LoVo (cell line): ENCODE data around the gene CAB39.
"Not testable (repeated sequence)": the region's sequence is repeated elsewhere in the genome, so short reads cannot be mapped to it uniquely, and the experiment has no call there.

Experiments
- DNase-seq: peaks from one replicate; pipeline ENCODE4 v3.0.0-alpha.2; 2016; ENCODE audit warnings: low spot score

Gene CAB39

DNA sequence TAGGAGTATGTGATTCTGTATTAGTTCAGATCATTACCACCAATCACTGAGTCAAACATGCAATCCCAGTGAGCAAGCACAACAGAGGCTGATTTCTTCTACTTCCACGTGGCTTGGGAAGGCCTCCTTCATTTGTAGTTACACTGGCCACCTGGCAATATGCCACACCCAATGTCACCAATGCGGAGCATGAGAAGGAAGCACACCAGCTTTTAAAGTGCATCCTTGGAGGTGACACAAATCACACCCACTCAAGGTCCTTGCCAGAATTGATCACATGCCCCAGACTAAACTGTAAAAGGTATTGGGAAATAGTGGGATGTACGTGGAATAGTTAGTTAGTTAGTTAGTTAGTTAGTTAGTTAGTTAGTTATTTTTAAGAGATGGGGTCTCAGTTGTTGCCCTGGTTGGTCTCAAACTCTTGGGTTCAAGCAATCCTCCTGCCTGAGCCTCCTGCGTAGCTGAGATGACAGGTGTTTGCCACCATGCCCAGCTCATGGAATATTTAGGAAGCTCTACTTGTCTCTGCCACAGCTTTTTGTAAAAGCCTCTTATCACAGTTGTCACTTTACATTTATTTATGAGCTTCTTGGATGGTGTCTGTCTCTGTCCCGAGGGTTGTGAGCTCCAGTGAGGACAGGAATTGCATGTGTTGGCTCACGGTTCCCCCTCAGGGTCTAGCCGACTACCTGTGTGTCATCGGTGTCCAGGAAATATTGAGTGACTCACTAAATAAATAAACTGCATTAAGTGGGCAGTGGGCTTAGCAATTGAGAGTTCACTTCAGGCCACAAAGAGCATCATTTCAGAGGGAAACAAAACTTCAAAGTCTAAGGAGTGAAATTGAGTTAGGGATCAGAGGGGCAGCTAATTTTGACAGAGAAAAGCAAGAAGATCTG is 28.1 kb upstream of the CAB39 start:
- peak; percentile 44 for DNase-seq

DNA sequence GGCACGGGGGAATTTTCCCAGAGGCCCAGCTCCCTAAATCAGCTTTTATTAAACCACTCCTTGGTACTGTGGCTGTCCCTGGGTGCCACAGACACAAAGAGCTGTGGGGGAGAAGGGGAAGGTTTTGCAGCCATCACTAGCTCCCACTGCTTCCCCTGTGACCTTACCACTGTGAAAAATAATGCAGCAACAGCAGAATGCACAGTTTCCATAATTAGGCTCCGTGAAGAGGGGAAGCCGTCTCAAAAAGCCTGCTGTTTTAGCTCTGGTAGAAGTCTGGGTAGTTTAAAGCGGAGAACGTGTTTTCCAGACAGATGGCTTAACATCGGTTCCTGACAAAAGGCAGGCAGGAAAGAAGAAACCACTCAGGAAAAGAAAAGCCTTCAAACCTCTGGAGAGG is 27.5 kb upstream of the CAB39 start:
- no peak for DNase-seq

DNA sequence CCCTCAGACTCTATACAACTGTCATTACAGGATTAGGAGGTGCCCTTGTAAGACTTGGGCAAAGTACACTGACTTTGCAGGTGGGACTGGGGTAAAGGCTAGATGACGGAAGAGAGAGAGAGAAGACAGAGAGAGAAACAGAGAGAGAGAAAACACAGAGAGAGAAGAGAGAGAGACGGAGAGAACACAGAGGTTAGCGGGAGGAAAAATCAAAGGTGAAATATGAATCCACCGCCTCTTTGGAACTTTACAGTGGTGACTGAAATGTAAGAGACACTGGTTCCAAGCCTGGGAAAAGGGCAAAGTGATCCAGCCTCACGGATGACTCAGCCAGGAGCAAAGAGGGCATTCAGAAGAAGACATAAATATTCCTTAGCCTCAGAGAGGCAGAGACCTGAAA is 25.1 kb upstream of the CAB39 start:
- peak; percentile 60 for DNase-seq

GRCh38 chr2:230688490-230688889 is 24.2 kb upstream of the CAB39 start:
- DNase-seq, result no peak

DNA sequence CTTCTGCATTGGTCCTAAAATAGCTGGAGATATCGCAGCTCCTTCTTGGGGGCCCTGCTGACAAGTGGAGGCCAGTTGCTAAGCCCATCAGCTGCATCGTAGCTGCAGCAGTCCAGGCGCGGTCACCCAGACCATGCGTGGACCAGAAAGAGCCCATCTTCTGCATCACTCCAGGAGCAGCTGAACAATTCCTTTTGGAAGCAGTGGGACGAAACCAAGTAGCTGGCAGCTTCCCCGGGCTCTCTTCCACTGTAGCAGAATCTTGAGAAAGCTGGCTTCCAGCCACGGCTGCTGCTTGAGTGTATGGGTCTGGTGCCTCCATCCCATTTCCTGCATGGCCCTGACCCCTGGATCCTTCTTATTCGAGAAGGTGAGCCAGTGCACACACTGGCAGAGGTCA is 22.2 kb upstream of the CAB39 start:
- no peak for DNase-seq

- DNase-seq, result peak; percentile 74
Observed at GRCh38 chr2:230691005-230691647, 21.5 kb upstream of the CAB39 start.

- no peak for DNase-seq
Observed at GRCh38 chr2:230692760-230693159, 19.9 kb upstream of the CAB39 start.

GRCh38 chr2:230693411-230693810 is 19.2 kb upstream of the CAB39 start:
- DNase-seq, result no peak

- DNase-seq, result no peak
Observed at GRCh38 chr2:230694241-230694640, 18.4 kb upstream of the CAB39 start.

DNA sequence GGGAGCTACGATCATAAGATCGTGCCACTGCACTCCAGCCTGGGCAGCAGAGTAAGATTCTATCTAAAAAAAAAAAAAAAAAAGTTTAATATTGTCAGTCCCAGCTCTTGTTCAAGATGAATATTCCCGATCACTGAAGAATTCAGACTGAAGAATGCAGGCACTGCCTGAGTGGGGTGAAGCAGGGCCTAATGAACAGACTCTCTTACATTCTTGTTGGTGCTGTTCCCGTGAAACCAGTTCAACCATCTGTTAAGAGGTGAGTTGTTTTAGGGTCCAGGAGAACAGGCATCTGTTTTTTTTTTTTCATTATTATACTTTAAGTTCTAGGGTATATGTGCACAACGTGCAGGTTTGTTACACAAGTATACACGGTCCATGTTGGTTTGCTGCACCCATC is 17.1 kb upstream of the CAB39 start:
- no peak for DNase-seq

DNA sequence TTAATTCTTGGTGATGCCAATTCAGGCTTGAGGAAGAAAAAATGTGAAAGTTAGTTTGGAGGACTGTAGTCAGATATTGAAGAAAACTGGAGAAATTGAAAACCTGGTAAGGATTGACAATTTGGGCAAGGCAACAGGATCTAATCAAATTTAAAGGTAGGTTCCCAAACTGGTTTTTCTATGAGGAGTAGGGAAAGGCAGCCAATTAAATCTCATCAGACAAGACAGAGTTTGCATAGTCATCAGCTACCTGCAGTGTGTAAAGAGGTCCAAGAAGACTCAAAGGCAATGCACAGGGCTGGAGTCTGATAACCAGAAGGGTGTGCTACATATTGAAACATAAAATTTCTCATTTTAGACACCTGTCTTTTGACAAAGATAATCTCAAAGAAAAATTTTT is 16.0 kb upstream of the CAB39 start:
- DNase-seq, result no peak

DNA sequence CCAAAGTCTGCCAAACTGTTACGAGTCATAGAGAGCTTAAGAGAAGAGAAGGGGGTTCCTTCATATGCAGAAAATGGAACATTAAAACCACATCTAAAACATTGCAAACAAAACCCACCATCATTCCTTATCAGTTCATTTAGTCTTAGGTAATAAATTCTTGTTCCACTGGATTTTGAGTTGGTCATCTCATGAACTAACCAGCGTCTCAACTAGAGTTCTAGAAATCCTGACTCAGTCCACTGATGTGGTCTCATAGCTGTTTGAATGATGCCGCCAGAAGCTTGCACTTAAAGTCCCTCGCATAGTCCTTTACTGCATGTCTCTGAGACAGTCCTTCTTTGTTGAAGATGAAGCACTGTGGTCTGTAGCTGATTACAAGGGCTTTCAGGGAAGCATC is 15.0 kb upstream of the CAB39 start:
- no peak for DNase-seq

GRCh38 chr2:230698753-230699152 is 13.9 kb upstream of the CAB39 start:
- not testable (repeated sequence) for DNase-seq

- no peak for DNase-seq
Observed at GRCh38 chr2:230700447-230700846, 12.2 kb upstream of the CAB39 start.

- DNase-seq, result no peak
Observed at GRCh38 chr2:230701308-230701707, 11.3 kb upstream of the CAB39 start.

GRCh38 chr2:230702457-230702856 is 10.2 kb upstream of the CAB39 start:
- DNase-seq, result not testable (repeated sequence)

GRCh38 chr2:230703514-230703913 is 9.1 kb upstream of the CAB39 start:
- DNase-seq, result no peak

DNA sequence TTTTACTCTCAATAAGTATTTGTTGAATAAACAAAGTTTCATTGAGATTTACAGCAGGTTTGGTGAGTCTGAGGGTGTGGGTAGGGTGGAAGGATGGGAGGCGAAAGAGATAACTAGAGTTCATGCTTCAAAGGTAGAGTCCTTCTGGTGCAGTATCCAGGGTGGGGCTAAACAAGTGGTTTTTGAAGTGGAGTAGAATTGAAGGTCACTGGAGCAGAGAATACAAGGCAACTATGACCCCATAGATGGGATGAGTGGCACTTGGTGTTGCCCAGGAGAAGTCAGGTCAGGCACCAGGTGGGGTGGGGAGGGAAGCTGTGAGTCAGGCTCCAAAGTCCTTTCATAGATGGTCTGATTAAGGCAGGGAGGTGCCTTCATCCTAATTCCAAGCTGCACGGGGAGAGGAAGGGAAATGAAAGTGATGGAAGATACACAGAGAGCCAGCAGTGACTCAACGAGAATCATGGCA is 6.6 kb upstream of the CAB39 start:
- peak; percentile 90 for DNase-seq

GRCh38 chr2:230706966-230707365 is 5.7 kb upstream of the CAB39 start:
- no peak for DNase-seq

DNA sequence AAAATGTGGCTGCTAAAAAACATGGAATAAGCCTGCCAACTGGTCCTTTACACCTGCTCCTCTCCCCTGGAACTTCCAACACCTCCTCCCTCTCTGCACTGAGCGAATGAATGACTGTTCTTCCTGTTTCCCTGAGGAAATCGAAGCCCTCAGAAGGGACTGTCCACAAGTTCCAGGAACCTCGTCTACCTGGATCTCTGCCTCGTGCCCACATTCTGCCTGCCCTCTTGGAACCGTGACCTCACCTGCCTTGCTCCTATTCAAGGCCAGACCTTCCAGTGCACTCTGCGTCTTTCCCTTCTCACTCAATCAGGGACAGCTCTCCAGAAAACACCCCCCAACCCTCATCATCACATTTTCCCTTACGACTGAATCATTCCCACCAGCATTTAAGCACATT is 4.4 kb upstream of the CAB39 start:
- DNase-seq, result no peak

- DNase-seq, result no peak
Observed at GRCh38 chr2:230711224-230711623, 1.4 kb upstream of the CAB39 start.

- peak; percentile 37 for DNase-seq
Observed at GRCh38 chr2:230713331-230714135, 891 bp downstream of the CAB39 start.

GRCh38 chr2:230714136-230714480 is 1.5 kb downstream of the CAB39 start:
- peak; percentile 43 for DNase-seq
